IPS-NIHi7 (cell line): Measurements from ENCODE around the gene SLC8A2.

Experiments used
- DNase-seq: peaks from one replicate; pipeline ENCODE4 v3.0.0; 2012; ENCODE audit warnings: mixed read lengths; ENCODE audit errors: extremely low spot score

SLC8A2 gene

DNA sequence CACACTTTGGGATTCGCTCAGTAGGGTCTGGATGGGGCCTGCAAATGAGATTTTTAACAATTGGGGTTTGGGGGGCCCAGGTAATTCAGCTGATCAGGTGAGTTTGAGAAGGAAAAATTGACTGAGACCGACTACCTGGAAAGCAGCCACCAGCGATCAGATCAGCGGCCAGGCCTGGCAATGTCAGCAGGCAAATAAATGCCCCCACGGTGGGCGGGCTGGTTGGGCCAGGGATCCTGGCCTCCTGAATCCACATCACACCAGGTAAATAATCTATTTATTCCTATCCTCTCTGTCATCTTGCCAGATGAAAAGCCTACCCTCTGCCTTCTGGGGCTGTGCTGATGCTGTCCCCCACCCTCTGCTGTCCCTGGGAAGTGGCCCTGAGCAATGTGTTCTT lies 33.8 kb upstream of the SLC8A2 start:
- no peak for DNase-seq

DNA sequence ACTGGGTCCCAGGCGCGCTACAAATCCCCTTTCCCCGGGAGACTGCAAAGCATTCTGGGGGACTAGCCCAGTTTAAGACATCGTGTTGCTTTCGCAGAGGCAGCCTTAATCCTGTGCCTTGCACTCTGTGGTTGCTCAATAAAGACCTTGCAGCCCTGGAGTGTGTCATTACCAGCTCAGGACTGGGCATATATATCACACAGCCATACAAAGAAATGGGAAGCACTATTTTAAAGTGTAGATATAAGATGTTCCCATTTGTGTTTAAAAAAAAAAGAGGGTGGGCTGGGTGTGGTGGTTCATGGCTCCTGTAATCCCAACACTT lies 32.1 kb upstream of the SLC8A2 start:
- DNase-seq: no peak

DNA sequence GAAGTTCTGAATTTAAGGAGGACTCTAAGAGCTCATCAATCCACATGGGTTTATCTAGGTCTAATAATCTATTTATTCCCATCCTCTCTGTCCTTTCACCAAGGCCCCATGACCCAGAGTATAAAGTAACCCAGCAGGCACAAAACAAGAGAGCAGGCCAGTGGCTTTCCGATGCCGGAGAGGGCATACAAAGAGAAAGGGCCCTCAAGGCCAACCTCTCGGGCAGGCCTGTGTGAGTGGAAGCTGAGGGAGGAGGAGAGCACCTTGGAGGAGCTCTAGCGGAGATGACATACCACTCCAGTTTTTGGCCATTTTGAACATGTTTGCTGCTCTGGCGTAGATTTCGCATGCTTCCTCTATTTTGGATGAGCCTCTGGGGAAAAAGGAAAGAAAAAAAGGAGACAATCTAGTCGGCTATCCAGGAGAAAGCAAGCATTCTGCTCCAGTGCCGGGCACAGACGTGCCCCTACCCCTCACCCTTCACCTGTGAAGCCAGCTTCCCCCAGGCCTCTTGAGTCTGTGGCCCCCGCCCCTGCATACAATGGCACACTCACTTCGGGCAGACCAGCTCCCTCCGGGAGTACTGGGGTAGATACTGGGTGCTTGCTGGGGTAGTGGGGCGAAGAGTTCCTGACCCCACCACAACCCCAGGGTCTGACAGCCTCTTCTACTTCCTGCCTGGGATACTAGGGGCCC lies 31.6 kb upstream of the SLC8A2 start:
- no peak for DNase-seq

DNA sequence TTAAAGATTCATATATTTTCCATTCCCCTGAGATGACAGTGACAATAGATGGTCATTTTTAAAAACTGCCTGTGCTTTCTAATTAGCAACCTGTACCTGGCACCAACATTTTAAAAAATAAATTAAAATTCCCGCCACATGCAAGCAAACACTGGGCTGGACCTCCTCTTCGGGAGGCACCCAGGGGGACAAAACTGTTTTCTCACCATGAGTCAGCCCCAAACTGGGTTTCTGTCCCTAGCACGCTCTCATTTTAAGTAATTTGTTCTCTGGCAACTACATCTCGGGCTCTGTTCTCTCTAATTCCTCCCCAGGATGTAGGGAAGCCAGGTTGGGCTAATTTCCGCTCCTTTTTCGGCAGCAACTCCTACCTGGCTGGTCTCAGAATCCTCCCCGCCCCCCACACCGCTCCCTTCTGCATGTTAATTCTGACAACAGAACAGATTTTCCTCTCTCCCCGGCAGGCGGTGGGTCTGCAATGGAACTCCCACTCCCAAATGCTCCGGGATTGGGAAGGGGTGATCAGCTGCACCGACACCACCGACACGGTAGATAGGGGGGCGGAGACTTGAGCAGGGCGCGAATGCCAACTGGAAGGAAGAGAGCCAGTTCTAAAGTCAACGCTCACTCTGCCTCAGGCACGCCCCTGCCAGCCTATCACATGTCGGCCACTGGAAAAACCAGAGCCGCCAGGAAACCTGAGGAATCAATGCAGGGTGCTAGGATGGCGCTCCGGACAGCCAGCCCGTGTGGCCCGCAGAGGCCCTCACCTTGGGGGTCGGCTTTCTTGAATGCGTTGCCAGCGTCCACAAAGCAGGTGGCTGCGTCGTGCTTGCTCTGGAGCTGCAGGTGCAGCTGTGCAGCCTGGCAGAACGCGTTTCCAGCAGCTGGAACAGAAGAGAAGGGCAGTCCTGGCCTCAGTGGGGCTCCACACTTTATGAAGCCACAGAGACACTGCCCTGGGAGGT lies 28.5 kb upstream of the SLC8A2 start:
- DNase-seq: no peak

DNA sequence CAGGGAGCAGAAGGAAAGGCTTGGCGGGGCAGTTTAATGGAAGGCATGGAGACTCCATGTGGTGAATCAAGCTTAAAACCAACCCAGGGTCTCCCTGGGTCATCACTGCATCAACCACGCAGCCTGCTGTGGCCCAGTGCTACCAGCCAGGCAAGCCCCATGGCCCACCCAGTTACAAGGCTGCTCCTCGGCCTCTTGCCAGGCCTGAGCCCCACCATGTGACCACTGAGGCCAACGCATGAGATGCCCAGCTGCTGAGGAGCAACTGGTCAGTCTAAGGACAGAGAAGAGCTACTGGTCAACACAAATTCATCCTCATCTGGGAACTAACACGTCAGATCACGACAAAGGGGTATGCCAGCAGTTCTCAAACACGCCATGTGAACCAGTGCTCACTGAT lies 27.7 kb upstream of the SLC8A2 start:
- DNase-seq: no peak

DNA sequence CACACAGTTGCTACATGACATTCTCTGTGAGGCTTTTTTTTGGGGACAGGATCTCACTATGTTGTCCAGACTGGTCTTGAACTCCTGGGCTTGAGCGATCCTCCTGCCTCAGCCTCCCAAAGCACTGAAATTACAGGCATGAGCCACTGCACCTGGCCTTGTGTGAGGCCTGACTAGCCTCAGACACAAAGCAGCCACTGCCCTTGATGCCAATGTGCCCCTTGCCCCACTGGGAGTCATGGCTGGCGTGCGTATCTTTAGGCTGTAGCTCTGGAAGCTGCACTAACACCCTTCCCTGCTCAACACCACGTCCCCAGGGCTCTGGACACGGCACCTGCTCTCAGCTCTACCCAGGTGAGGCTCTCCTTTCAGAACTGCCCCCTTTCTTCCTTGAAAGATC lies 26.9 kb upstream of the SLC8A2 start:
- DNase-seq: no peak

DNA sequence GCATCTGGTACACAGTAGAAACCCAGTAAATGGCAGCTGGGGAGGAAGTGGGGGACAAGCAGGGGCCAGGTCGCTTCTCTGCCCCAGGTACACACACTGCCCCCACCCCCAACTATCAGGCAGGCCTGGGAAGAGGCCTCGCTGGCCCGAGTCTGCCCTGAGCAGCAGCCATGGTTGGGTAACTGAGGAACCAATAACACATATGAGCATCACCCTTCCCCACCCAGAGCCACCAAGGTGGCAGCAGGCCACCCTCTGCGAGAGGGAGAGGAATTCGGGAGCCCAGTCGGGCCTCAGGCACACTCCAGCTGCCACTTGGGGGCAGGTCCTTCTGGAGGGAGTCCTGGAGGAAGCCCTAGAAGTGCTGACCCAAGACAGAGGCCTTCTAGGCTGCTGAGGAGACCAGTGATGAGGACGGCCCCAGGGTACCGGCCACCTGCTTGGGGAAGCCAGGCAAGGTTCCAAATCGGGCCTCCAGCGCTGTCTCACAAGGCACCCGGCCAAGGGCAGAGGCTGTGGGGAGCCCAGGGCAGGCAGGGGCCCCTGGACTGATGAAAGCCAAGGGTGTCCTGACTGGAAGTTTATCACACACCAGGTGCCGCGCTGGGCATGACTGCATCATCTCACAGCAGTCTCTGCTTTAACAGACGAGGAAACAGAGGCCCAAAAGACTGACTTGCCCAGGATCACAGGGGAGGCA lies 26.3 kb upstream of the SLC8A2 start:
- no peak for DNase-seq

DNA sequence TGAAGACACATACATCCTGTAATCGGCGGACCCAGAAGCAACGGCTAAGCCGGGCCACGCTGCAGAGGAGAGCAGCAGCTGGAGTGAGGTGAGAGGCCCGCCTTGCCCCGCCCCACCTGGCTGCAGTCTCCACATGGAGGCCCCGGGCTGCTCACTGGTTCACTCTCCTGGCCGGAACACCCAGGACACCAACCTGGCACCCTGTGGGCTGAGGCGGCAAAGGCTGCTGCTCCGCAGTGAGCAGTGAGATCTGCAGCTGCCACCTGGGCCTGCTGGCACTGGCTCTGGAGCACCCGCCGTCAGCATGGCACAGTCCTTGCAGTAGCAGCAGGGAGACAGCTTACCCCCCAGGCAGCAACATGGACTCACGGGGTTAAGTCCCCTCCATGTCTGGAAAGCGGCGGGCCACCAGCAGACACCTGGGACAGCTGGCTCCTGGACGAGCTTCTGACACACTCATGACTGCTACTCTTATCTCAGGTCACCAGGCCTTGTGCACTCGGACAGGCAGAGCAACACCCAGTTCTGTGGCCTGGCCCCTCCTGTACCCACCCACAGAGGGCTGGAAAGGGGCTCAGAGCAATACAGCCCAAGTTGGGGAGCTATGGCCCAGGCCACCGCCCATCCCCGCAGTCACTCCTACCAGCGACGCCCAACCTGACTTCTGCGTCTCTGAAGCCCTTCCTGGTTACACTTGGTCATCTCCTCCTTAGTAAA lies 25.5 kb upstream of the SLC8A2 start:
- no peak for DNase-seq

DNA sequence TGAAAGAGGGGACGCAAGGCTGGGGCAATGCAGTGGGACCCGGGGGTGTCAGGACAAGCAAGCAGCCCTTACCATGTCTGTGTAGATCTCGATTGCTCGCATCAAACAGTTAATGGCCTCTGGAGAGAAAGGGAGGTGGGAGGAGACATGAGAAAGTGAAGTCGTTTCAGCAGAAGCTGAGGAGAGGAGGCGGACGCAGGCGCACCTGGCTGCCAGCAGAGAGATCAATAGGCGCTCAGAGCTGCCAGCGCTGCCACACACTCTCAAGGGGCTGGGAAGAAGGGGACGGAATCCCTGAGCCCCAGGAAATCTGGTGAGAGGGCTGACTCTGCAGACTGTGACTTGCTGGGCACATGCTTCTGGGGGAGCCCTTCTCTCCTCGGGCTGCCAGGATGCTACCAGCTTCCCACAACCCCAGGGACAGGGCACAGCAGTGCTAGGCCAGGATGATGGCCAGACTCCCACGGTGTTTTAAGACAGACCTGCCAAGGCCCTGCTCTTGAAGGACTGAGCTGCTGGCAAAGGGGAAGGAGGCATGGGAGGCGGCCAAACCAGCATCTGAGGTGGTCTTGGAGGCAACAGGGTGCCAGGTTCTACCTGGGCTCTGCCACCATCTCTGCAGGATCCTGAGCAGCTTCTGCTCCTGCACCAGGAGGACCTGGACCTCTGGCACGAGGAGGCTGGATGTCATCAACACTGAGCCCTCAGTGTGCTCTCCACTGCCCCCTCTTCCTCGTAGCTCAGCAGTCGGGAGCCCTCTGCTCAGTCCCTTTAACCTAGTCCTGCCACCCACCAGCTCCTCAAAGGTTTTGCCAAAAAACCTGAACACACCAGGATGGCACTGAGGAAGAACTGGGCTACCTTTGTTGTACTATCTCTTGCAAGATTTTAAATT lies 24.0 kb upstream of the SLC8A2 start:
- no peak for DNase-seq

DNA sequence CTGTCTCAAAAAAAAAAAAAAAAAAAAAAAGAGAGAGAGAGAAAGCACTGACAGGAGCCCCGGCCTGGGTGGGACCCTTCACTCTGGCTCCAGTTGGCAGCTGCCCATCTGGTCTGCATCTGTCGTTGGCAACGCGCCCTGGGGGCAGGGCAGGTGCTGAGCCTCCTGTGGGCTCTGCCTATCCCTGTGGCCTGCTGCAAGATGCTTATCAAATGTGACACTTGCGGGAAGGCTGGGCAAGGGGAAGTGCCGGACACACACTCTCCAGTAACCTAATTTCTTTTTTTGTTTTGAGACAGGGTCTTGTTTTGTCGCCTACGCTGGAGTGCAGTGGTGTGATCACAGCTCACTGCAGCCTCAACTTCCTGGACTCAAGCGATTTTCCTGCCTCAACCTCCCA lies 23.0 kb upstream of the SLC8A2 start:
- no peak for DNase-seq

DNA sequence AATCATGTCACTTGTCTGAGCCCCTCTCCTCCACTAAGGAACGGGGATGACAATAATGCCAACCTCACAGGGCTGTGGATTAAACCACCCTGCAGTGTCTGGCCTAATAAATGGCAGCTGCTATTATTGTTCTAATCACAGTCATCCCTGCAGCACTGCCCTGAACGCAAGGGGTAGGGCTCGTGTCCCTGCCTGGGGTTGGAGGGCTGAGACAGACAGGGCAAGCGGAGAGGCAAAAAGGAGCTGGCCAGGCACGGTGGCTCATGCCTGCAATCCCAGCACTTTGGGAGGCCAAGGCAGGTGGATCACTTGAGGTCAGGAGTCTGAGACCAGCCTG lies 22.5 kb upstream of the SLC8A2 start:
- DNase-seq: no peak

DNA sequence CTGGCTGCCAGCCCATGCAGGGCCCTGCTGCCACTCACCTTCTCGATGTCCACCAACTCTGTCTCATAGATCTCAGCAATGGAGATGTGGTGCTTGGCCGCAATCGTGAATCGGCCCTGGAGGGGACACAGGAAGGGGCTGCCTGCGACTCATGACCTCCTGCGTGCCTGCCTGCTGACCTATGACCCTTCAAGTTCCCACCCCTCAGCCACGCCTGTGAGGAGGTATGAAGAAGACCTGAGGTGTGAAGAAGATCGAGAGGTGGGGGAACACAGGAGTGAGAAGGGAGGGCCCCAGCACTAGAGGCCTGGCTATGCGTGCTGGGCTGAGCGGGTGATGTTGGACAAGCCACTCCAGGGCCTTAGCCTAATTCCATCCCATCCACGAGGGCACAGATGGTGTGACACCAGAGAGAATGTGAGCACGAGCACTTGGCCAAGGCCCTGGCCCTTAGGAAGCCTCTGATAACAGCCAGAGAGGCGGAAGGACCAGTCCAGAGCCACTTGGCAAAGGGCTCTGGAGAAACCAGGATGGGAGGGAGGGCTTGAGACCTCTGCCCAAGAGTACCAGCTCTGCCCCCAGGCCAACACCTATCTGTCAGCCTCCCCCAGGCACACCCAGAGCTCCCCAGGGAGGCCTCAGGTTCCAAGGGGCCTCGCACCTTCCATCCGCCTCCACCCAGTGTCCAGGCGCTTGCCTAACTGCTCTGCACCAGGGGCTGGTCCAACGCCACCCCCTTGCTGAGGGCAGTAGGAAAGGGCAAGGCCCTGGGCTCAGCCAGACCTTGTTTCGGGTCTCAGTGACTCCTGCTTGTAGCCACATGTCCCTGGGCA lies 21.9 kb upstream of the SLC8A2 start:
- no peak for DNase-seq

DNA sequence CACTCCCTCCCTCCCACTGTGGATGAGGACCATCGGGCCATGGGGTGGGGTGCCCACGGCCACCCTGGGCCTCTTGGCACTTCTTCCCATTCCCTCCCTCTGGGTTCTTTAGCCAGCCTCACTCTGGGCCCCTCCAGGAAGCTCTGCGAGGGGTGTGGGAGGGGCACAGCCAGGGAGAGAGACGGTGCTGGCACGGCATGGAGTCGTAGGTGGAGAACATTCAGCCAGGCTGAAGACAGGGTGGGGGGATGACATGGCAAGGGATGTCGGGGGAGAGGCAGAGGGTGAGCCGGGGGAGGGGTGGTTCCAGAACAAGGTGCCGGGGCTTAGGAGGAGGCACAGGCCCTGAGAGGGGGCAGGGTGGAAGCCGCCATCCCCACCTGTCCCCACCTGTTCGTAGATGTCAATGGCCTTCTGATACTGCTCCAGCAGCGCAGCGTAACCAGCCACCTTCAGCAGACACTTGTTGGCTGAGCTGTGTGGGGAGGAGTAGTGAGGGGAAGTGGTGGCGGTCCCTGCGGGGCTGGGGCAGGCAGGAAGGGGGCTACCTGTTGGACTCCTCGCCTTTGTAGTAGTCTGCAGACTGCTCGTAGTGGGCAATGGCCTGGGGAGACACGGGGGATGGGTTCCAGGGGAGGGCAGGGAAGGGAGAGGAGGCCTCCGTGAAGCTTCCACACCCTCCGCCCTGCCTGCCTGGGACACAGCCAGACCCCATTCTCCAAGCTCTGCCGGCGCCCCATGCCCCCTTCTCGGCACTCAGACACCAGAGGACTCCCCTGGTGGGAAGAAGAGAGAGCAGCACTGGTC lies 21.1 kb upstream of the SLC8A2 start:
- no peak for DNase-seq

DNA sequence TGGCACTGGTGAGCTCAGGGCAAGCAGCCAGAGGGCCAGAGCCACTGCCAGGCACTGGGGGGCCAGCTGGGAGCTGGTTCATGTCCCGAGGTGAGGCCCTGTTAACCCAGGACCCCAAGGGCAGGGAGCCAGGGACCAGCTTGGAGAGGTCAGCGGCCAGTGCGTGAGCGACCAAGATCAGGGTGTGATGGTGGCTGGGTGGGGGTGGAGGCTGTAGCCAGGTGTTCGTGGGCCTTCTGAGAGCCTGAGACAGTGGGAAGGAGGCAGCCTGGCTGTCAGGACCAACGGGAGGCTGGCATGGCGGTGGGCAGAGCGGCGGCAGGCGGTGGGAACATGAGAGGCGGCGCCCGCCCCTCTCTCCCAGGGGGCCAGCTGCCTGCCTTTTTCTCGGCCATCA lies 20.4 kb upstream of the SLC8A2 start:
- no peak for DNase-seq

DNA sequence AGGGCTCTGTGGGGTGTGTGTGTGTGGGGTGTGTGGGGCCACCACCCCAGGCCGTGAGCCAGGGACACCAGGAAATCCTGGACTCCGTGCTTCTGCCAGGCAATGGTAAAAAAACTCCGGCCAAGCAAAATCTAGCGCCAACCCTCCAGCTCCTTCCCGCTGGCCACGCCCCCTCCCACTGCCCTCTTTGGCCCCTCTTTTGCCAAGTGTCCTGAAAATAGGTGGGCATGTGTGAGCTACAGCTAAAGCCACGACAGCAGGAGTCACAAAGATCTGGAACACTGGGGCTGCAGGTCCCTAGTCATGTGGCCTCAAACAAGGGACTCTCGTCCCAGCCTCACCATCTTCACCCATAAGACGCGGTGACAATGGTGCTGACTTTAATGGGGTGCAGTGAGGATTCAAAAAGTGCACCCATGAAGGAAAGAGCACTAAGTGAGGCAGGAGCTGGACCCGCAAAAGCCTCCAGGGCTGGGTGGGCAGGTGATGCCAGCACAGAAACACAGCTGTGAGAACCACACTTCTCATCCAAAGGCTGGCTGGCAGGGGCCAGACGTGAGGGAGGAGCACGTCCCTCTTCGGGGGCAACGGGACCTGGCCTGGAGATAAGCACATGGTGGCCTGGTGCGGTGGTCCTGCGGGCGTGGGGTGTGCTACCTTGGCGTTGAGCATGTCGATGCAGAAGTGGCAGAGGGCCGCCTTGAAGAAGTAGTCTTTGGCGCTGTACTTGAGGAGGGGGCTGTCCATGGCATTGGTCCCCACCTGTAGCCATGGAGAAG lies 19.9 kb upstream of the SLC8A2 start:
- no peak for DNase-seq

DNA sequence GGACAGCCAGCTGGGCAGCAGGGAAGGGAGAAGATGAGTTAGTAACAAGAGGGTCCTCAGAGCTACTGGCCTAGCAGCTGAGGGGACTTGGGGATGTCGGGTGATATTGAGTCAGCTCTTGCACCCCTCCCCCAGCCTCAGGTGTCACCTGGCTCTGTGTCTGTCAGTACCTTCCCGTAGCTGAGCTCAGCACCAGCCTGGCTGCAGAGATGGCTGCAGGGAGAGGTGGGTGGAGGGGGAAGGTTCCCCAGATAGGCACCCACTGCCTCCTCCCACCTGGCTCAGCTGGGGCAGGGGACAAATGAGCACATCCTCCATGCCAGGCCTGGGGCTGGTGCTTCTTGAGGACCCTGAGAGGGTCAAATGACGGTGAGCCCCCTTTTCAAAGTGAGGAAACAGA lies 19.2 kb upstream of the SLC8A2 start:
- DNase-seq: no peak

DNA sequence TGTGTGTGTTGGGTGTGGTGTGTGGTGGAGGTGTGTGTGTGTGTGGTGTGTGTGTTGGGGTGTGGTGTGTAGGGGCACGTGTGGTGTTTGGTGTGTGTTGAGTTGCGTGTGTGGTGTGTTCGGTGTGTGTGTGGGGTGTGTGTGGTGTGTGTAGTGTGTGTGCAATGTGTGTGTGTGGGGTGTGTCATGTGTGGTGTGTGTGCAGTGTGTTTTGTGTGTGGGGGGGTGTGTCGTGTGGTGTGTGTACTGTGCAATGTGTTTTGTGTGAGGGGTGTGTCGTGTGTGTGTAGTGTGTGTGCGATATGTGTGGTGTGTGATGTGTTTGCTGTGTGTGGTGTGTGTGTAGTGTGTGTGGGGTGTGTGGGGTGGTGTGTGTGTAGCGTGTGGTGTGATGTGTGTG lies 18.3 kb upstream of the SLC8A2 start:
- no peak for DNase-seq

DNA sequence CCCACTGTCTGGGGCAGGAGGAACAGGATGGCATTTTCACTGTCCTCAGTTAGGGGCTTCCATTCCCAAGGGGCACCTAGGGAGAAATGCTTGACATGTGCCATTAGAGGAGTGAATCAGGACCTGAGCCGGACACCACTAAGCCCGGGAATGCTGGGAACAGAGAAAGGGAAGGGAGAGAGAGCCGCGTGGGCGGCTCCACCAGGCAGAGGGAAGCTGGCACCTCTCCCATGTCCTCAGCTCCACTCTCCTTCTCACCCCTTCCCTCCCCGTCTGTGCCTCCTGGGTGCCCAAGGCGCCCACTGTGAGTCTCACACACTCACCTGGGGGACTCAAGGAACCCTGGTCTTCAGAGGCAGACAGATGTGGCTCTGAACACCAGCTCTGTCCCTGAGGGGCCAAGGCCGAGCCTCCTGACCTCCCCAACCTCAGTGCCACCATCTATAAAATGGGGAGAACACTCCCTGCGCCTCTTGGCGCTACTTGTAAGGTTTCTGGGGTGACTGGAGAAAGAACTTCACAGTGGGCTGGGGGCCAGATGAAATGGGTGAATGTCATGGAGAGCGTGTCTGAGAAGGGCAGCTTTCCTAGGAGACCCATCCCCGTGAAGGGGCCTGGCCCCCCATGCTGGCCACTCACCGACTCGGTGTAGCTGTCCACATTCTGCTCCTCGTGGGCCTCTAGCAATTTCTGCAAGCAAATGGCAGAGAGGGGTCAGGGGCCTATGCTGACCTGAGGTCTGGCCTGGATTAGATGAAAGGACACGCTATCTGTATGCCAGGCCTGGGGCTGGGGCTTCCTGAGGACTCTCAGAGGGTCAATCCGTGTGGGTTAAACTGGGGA lies 17.6 kb upstream of the SLC8A2 start:
- no peak for DNase-seq
